AML-193 (cell line): ENCODE data around the gene PDE2A.
A peak's percentile ranks its signal among the peaks of the same experiment; 100 is the strongest.

Experiments
- DNase-seq, 2 experiments: peaks; one replicate each; lab custom pipeline; 2025; lab: John Stamatoyannopoulos, UW

Gene PDE2A

GRCh38 chr11:72655896-72656464 is 18.2 kb downstream of the PDE2A start:
- no peak for DNase-seq

- DNase-seq: no peak
These were observed 19.2 kb downstream of the PDE2A start for GRCh38 chr11:72655014-72655413.

GRCh38 chr11:72653649-72654048 is 20.6 kb downstream of the PDE2A start:
- no peak for DNase-seq

GRCh38 chr11:72652873-72653630 is 21.2 kb downstream of the PDE2A start:
- no peak for DNase-seq

- DNase-seq: no peak
These were observed 22.1 kb downstream of the PDE2A start for GRCh38 chr11:72652133-72652532.

GRCh38 chr11:72649215-72649976 is 24.8 kb downstream of the PDE2A start:
- DNase-seq: no peak

GRCh38 chr11:72648384-72649136 is 25.7 kb downstream of the PDE2A start:
- no peak for DNase-seq

GRCh38 chr11:72647882-72648281 is 26.3 kb downstream of the PDE2A start:
- DNase-seq: no peak

GRCh38 chr11:72646472-72646871 is 27.8 kb downstream of the PDE2A start:
- no peak for DNase-seq

GRCh38 chr11:72646024-72646423 is 28.2 kb downstream of the PDE2A start:
- no peak for DNase-seq

GRCh38 chr11:72643547-72643946 is 30.7 kb downstream of the PDE2A start:
- no peak for DNase-seq

- DNase-seq: peak in 1 of 2 experiments; percentile 10
These were observed 31.2 kb downstream of the PDE2A start for GRCh38 chr11:72642884-72643522.

GRCh38 chr11:72642043-72642883 is 32.0 kb downstream of the PDE2A start:
- DNase-seq: no peak

- DNase-seq: no peak
These were observed 32.6 kb downstream of the PDE2A start for GRCh38 chr11:72641522-72642042.

- DNase-seq: no peak
These were observed 34.5 kb downstream of the PDE2A start for GRCh38 chr11:72639502-72640375.

- DNase-seq: no peak
These were observed 36.3 kb downstream of the PDE2A start for GRCh38 chr11:72637926-72638325.

GRCh38 chr11:72637198-72637597 is 37.0 kb downstream of the PDE2A start:
- no peak for DNase-seq

- no peak for DNase-seq
These were observed 37.8 kb downstream of the PDE2A start for GRCh38 chr11:72636376-72636775.

- DNase-seq: no peak
These were observed 38.3 kb downstream of the PDE2A start for GRCh38 chr11:72635933-72636332.
